ENCODE results near the gene COLQ.
"Not testable (repeated sequence)": the region's sequence is repeated elsewhere in the genome, so short reads cannot be mapped to it uniquely, and the experiment has no call there.

The COLQ gene

DNA sequence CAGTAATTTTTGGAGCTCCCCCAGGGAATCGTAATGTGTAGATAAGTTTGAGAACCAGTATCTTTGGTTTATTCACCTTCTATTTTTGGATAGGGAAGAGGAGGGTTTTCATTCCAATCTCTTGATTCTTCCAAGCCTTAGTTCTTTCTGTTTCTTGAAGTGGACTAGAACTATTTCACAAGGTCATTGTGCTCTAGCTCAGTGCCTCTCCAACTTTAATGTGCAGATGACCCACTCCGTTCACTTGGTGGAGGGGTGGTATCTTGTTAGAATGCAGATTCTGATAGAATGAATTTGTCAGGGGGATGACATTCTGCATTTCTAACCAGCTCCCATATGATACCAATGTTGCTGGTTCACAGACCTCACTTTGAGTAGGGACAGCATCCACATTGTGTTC lies 35.5 kb downstream of the COLQ start:
- Histone ChIP-seq H3K9me3 (no peaks in the 10 kb centered on the region), H3K36me3 (peaks cover 11 to 19% (median 14%) of the 10 kb centered on the region in 3 donors), H3K4me1 (no peaks in the 10 kb centered on the region), H3K27me3 (no peaks in the 10 kb centered on the region), H3K27ac (no peak overlapping the region), H3K4me3 (no peak overlapping the region)
- intact Hi-C loops (cut with DNase I; ENCODE audit: low total_unique reads), result no loop called here
- no peak for TF ChIP-seq CTCF (IDR thresholded peaks at IDR 0.05)
- no peak for DNase-seq

DNA sequence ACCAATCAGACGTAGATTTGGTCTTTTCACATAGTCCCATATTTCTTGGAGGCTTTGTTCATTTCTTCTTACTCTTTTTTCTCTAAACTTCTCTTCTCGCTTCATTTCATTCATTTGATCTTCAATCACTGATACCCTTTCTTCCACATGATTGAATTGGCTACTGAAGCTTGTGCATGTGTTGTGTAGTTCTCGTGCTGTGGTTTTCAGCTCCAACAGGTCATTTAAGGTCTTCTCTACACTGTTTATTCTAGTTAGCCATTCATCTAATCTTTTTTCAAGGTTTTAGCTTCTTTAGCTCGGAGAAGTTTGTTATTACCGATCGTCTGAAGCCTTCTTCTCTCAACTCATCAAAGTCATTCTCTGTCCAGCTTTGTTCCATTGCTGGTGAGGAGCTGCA lies 37.0 kb downstream of the COLQ start:
- H3K27ac ChIP-seq; DNase-seq; H3K27me3 ChIP-seq; H3K9me3 ChIP-seq; intact Hi-C loops (cut with DNase I; ENCODE audit: low total_unique reads); H3K4me3 ChIP-seq; H3K4me1 ChIP-seq: not testable (repeated sequence)
- peaks cover 11 to 19% (median 14%) of the 10 kb centered on the region in 3 donors for H3K36me3 ChIP-seq

GRCh38 chr3:15479400-15480224 lies 41.9 kb downstream of the COLQ start:
- intact Hi-C loops (cut with DNase I; ENCODE audit: low total_unique reads), result no loop called here
- Histone ChIP-seq H3K36me3 (no peaks in the 10 kb centered on the region), H3K27me3 (no peaks in the 10 kb centered on the region), H3K9me3 (no peaks in the 10 kb centered on the region), H3K4me1 (peaks cover 0 to 3% (median 0%) of the 10 kb centered on the region in 4 donors), H3K27ac (no peak overlapping the region), H3K4me3 (no peak overlapping the region)
- DNase-seq, result no peak
- no peak for TF ChIP-seq CTCF (IDR thresholded peaks at IDR 0.05)

DNA sequence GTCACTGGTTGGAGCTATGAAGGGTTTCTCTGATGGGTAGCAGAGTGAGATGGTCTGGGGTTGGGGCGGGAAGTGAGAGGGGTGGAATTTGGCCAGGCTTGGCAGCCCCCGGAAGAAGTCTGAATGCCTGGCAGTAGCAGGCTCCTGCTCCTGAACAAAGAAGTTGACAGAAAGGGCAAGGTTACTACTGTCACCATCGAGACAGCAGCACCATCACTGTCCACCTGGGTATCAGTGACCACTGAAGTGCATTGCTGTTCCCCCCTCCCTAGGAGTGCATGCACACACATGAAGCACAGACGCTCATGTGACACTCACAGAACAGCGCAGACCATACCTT lies 42.9 kb downstream of the COLQ start:
- no peak for TF ChIP-seq CTCF (IDR thresholded peaks at IDR 0.05)
- H3K4me3 ChIP-seq, result no peak overlapping the region
- no peak for DNase-seq
- intact Hi-C loops (cut with DNase I; ENCODE audit: low total_unique reads), result no loop called here
- H3K27me3 ChIP-seq, result no peaks in the 10 kb centered on the region
- peaks cover 0 to 3% (median 0%) of the 10 kb centered on the region in 4 donors for H3K4me1 ChIP-seq
- no peak overlapping the region for H3K27ac ChIP-seq
- no peaks in the 10 kb centered on the region for H3K9me3 ChIP-seq
- H3K36me3 ChIP-seq, result no peaks in the 10 kb centered on the region

DNA sequence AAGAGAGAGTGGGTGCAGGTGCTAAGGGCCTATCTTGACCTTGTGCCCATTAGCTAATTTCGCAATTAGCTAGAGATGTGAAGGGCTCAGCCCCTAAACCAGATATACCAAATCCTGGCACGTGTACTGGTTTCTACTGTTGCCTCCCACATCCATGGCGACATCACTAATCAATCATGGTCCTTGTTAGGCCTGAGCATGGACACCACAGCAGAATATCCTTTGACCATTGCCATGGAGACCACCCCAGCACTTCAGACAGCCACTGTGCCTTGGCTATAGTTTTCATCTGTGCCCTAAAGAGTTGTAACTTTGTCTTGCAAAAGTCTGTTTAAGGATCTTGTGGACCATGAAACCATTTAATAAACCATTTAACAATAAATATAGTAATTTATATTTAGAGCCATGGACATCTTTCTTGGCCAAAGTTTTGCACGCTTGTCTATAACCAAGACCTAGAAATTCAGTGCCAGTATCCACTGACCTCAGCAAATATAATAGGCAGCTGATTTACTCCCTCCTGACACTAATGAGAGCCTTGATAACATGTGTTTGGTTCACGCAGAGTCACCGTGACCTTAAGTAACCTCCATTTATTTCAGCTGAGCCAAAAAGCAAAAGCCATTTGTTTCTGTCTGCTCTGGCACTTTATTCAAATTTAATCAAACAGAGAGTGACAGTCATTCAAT lies 43.4 kb downstream of the COLQ start:
- no peak overlapping the region for H3K27ac ChIP-seq
- no peak for DNase-seq
- no peaks in the 10 kb centered on the region for H3K9me3 ChIP-seq
- no peak for TF ChIP-seq CTCF (IDR thresholded peaks at IDR 0.05)
- intact Hi-C loops (cut with DNase I; ENCODE audit: low total_unique reads), result no loop called here
- H3K4me1 ChIP-seq, result peaks cover 0 to 3% (median 0%) of the 10 kb centered on the region in 4 donors
- H3K27me3 ChIP-seq, result no peaks in the 10 kb centered on the region
- no peak overlapping the region for H3K4me3 ChIP-seq
- H3K36me3 ChIP-seq, result no peaks in the 10 kb centered on the region

DNA sequence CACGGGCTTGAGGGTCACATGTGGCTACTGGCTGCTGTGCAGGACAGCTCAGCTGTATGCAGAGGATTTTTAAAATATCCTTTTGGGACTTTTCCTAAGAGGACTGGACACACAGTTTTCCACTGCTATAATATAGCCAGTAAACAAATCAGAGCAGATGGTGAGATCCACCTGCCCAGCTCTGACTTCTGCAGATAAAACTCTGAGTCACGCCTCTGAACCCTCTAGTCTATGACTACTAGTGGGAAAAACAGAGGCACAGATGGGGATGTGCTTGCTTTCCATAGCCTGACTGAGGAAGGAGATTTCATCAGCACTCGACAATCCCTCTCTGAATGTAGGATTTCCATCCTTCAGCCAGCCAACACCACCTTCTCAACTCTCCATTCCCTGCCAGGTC lies 45.1 kb downstream of the COLQ start:
- H3K27me3 ChIP-seq, result no peaks in the 10 kb centered on the region
- H3K9me3 ChIP-seq, result no peaks in the 10 kb centered on the region
- TF ChIP-seq CTCF (IDR thresholded peaks at IDR 0.05), result no peak
- DNase-seq, result no peak
- intact Hi-C loops (cut with DNase I; ENCODE audit: low total_unique reads), result no loop called here
- H3K27ac ChIP-seq, result no peak overlapping the region
- H3K4me3 ChIP-seq, result no peak overlapping the region
- peaks cover 0 to 3% (median 0%) of the 10 kb centered on the region in 4 donors for H3K4me1 ChIP-seq
- no peaks in the 10 kb centered on the region for H3K36me3 ChIP-seq
